Hematopoietic multipotent progenitor cell treated with erythropoietin and hydrocortisone succinate and interleukin-3 and kit ligand, for 6 days (in vitro differentiated cells): ENCODE data around the gene YBX1.
"Not testable (repeated sequence)": the region's sequence is repeated elsewhere in the genome, so short reads cannot be mapped to it uniquely, and the experiment has no call there.

Experiments used
- DNase-seq: peaks from one replicate; pipeline ENCODE4 v3.0.0-alpha.2; 2015

Gene YBX1

GRCh38 chr1:42690477-42691156 is 8.4 kb downstream of the YBX1 start:
- no peak for DNase-seq

- DNase-seq: no peak
Observed at GRCh38 chr1:42691157-42691498, 8.9 kb downstream of the YBX1 start.

- no peak for DNase-seq
Observed at GRCh38 chr1:42692461-42692860, 10.2 kb downstream of the YBX1 start.

GRCh38 chr1:42692911-42693310 is 10.7 kb downstream of the YBX1 start:
- DNase-seq: no peak

GRCh38 chr1:42698081-42698813 is 16.0 kb downstream of the YBX1 start:
- no peak for DNase-seq

GRCh38 chr1:42700006-42700405 is 17.8 kb downstream of the YBX1 start:
- DNase-seq: no peak

GRCh38 chr1:42703888-42704464 is 21.8 kb downstream of the YBX1 start:
- no peak for DNase-seq

GRCh38 chr1:42712808-42713207 is 30.6 kb downstream of the YBX1 start:
- not testable (repeated sequence) for DNase-seq

GRCh38 chr1:42713293-42713692 is 31.1 kb downstream of the YBX1 start:
- no peak for DNase-seq

GRCh38 chr1:42714441-42714840 is 32.2 kb downstream of the YBX1 start:
- DNase-seq: not testable (repeated sequence)

GRCh38 chr1:42720868-42721267 is 38.6 kb downstream of the YBX1 start:
- DNase-seq: no peak

- no peak for DNase-seq
Observed at GRCh38 chr1:42721926-42722325, 39.7 kb downstream of the YBX1 start.

- DNase-seq: not testable (repeated sequence)
Observed at GRCh38 chr1:42722403-42722802, 40.2 kb downstream of the YBX1 start.

GRCh38 chr1:42723511-42723910 is 41.3 kb downstream of the YBX1 start:
- DNase-seq: no peak

- DNase-seq: not testable (repeated sequence)
Observed at GRCh38 chr1:42725820-42726219, 43.6 kb downstream of the YBX1 start.

GRCh38 chr1:42730002-42730401 is 47.8 kb downstream of the YBX1 start:
- no peak for DNase-seq

- peak; percentile 43 for DNase-seq
Observed at GRCh38 chr1:42730988-42731387, 48.8 kb downstream of the YBX1 start.

- DNase-seq: no peak
Observed at GRCh38 chr1:42731585-42731984, 49.4 kb downstream of the YBX1 start.

- no peak for DNase-seq
Observed at GRCh38 chr1:42732126-42732680, 50.0 kb downstream of the YBX1 start.

- DNase-seq: no peak
Observed at GRCh38 chr1:42733415-42734200, 51.4 kb downstream of the YBX1 start.

GRCh38 chr1:42734201-42735035 is 52.2 kb downstream of the YBX1 start:
- DNase-seq: no peak

GRCh38 chr1:42735056-42735455 is 52.8 kb downstream of the YBX1 start:
- no peak for DNase-seq
